Endothelial cell (in vitro differentiated cells): ENCODE results near the gene TOR1B. TPM values are rescaled to one million over a fixed set of nuclear protein-coding genes. Genes with fewer than 3 reads are reported as not detected.
"Not testable (repeated sequence)": the region's sequence is repeated elsewhere in the genome, so short reads cannot be mapped to it uniquely, and the experiment has no call there.

Experiments used
- DNase-seq: peaks from one replicate; pipeline ENCODE4 v3.0.0; 2021; ENCODE audit warnings: low spot score
- H3K27ac Mint-ChIP-seq: one replicate; pipeline ENCODE4 v1.8.0; 2021; ENCODE audit warnings: mixed read lengths, inconsistent platforms; ENCODE audit not compliant: unreplicated experiment
- H3K27me3 Mint-ChIP-seq: one replicate; pipeline ENCODE4 v1.8.0; 2021; ENCODE audit warnings: mild to moderate bottlenecking, moderate library complexity, mixed read lengths, inconsistent platforms; ENCODE audit not compliant: unreplicated experiment
- H3K36me3 Mint-ChIP-seq: one replicate; pipeline ENCODE4 v1.8.0; 2021; ENCODE audit warnings: mild to moderate bottlenecking, low read depth, mixed read lengths, inconsistent platforms; ENCODE audit not compliant: unreplicated experiment
- H3K4me1 Mint-ChIP-seq: one replicate; pipeline ENCODE4 v1.8.0; 2021; ENCODE audit warnings: mild to moderate bottlenecking, mixed read lengths, inconsistent platforms; ENCODE audit not compliant: unreplicated experiment
- H3K4me3 Mint-ChIP-seq: one replicate; pipeline ENCODE4 v1.8.0; 2021; ENCODE audit warnings: mild to moderate bottlenecking, mixed read lengths, inconsistent platforms; ENCODE audit not compliant: unreplicated experiment
- H3K9me3 Mint-ChIP-seq: one replicate; pipeline ENCODE4 v1.8.0; 2021; ENCODE audit warnings: mixed read lengths, inconsistent platforms; ENCODE audit not compliant: unreplicated experiment
- total RNA-seq: library from RNA; stranded (reverse); fragmentation: NEBNext Ultra II Directional; extraction: Animal tissue kit (Norgen Biotek cat#: 25700); gene quantifications from one replicate; pipeline ENCODE4 v1.2.1, GENCODE V29; 2021; ENCODE audit not compliant: unreplicated experiment
- TF ChIP-seq, protein P1 (sequence below): fragments of 200-600 bp; sonication (generic); IDR thresholded peaks from one replicate; pipeline ENCODE4 v1.5.0; 2021; ENCODE audit warnings: antibody characterized with exemption; ENCODE audit not compliant: unreplicated experiment

Gene TOR1B
- total RNA-seq, 1 donor from 2014 or later = 22.8 TPM

- Mint-ChIP-seq H3K27ac (no peak overlapping the region), H3K4me3 (no peak overlapping the region), H3K36me3 (no peaks in the 10 kb centered on the region), H3K27me3 (peaks cover 3% of the 10 kb centered on the region), H3K4me1 (peaks cover 3% of the 10 kb centered on the region), H3K9me3 (no peaks in the 10 kb centered on the region)
- no peak for DNase-seq
- TF ChIP-seq, protein P1, sequence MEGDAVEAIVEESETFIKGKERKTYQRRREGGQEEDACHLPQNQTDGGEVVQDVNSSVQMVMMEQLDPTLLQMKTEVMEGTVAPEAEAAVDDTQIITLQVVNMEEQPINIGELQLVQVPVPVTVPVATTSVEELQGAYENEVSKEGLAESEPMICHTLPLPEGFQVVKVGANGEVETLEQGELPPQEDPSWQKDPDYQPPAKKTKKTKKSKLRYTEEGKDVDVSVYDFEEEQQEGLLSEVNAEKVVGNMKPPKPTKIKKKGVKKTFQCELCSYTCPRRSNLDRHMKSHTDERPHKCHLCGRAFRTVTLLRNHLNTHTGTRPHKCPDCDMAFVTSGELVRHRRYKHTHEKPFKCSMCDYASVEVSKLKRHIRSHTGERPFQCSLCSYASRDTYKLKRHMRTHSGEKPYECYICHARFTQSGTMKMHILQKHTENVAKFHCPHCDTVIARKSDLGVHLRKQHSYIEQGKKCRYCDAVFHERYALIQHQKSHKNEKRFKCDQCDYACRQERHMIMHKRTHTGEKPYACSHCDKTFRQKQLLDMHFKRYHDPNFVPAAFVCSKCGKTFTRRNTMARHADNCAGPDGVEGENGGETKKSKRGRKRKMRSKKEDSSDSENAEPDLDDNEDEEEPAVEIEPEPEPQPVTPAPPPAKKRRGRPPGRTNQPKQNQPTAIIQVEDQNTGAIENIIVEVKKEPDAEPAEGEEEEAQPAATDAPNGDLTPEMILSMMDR = no peak
Measured at GRCh38 chr9:129759319-129759718, 43.7 kb upstream of the TOR1B start.

DNA sequence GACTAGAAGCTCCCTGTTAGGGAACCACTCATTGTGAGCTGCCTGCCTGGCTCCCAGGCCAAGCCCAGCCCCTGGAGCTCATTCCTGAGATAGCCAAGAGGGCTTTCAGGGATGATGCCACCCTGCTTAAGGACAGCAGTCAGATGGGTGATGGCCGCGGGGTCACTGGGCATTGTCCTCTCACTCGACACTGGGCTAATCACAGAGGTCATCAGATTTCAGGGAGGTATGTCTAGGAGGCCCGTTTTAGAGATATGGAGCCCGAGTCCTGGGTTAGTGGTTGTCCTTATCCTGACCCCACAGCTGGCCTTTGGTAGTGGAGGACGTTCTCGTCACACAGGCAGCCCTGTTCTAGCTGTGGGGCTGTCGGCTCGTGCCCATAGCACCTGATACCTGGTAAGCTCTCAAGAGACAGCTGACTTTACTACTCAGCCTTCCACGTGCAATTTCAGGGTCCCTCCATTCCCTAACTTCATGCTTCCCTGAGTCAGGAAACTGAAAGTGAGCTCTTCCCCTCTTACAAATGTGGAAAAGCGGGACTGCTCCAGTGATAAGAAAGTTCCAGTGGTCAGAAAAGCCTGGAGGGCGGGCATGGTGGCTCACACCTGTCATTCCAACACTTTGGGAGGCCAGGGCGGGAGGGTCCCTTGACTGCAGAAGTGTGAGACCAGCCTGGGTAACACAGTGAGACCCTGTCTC, 43.0 kb upstream of the TOR1B start:
- no peaks in the 10 kb centered on the region for H3K9me3 Mint-ChIP-seq
- no peak for DNase-seq
- H3K4me1 Mint-ChIP-seq = peaks cover 3% of the 10 kb centered on the region
- no peak overlapping the region for H3K27ac Mint-ChIP-seq
- H3K36me3 Mint-ChIP-seq = no peaks in the 10 kb centered on the region
- no peak overlapping the region for H3K4me3 Mint-ChIP-seq
- TF ChIP-seq, protein P1 = no peak
- H3K27me3 Mint-ChIP-seq = peaks cover 3% of the 10 kb centered on the region

DNA sequence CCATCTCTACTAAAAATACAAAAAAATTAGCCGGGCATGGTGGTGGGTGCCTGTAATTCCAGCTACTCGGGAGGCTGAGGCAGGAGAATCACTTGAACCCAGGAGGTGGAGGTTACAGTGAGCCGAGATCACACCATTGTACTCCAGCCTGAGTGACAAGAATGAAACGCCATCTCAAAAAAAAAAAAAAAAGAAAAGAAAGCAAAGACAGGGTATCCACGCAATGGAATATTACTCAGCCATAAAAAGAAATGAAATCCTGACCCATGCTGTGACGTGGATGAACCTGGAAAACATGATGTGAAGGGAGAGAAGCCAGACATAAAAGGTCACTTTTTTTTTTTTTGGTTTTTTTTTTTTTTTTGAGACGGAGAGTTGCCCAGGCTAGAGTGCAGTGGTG, 42.2 kb upstream of the TOR1B start:
- not testable (repeated sequence) for H3K4me1 Mint-ChIP-seq, H3K36me3 Mint-ChIP-seq, H3K4me3 Mint-ChIP-seq, H3K27ac Mint-ChIP-seq, H3K27me3 Mint-ChIP-seq, DNase-seq, H3K9me3 Mint-ChIP-seq

DNA sequence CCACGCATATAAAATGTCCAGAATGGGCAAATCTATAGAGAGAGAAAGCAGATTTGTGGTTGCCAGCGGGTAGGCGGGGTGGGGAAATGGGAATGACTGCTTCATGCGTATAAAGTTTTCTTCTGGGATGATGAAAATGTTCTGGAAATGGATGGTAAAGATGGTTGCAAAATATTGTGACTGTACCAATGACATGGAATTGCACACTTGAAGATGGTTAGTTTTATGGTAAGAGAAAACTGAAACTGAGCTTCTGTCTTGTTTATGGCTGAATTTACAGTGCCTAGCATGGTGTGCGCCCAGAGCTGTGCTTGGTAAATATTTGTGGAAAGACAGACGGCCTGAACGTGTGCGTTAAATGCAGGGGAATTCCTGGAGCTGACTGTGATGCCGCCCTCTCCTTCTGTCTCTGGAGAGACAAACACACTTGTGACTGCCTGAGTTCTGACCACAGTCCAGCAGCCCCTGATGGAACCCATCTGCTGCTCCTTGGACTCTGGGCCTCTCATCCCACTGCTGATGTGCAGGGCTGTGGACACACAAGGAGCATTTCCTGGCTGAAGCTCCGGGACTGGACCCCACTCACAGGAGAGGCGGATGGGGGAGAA, 41.6 kb upstream of the TOR1B start:
- peaks cover 3% of the 10 kb centered on the region for H3K4me1 Mint-ChIP-seq
- TF ChIP-seq, protein P1 = no peak

DNA sequence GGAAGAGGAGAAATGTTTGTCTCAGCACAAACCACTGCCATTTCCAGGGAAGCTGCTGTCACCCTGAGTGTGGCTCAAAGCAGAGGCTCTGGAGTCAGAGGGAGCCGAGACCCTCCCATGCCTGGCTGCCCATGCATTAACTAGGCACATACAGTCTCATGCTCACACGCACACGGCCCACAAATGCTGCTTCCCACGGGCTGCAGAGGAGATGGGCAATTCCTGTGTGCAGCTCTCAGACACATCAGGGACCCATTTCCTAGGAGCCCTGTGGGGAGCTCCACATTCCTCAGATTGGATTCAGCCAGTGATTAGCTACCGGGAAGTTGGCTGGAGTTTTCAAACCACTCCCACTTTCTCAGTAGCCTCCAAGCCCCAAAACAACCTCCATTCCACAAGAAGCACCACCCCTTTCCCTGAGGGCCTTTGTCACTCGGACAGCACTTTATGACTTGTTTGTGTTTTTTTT, 41.0 kb upstream of the TOR1B start:
- TF ChIP-seq, protein P1 = no peak
- Mint-ChIP-seq H3K9me3 (no peaks in the 10 kb centered on the region), H3K36me3 (no peaks in the 10 kb centered on the region), H3K4me1 (peaks cover 3% of the 10 kb centered on the region), H3K27ac (no peak overlapping the region), H3K4me3 (no peak overlapping the region), H3K27me3 (peaks cover 3% of the 10 kb centered on the region)
- DNase-seq = no peak

More for the DNA sequence above, 41.6 kb upstream of the TOR1B start:
- peaks cover 3% of the 10 kb centered on the region for H3K27me3 Mint-ChIP-seq
- no peak overlapping the region for H3K27ac Mint-ChIP-seq
- H3K4me3 Mint-ChIP-seq = no peak overlapping the region
- H3K9me3 Mint-ChIP-seq = no peaks in the 10 kb centered on the region
- DNase-seq = no peak
- no peaks in the 10 kb centered on the region for H3K36me3 Mint-ChIP-seq

GRCh38 chr9:129762370-129762984, 40.5 kb upstream of the TOR1B start:
- not testable (repeated sequence) for H3K4me1 Mint-ChIP-seq, H3K27me3 Mint-ChIP-seq

More at GRCh38 chr9:129762370-129762984, 40.5 kb upstream of the TOR1B start:
- DNase-seq, H3K9me3 Mint-ChIP-seq, H3K4me3 Mint-ChIP-seq, H3K36me3 Mint-ChIP-seq, H3K27ac Mint-ChIP-seq: not testable (repeated sequence)
